SK-N-SH (cell line): ENCODE measurements around the gene PDK4. TPM values are rescaled to one million over a fixed set of nuclear protein-coding genes. Genes with fewer than 3 reads are reported as not detected.
A peak's percentile ranks its signal among the peaks of the same experiment; 100 is the strongest.

Source experiments
- CTCF ChIA-PET: fragments of 300-600, 350-600 bp; formaldehyde crosslinking; extraction: SDS; loops from one replicate; lab custom pipeline; 2021; lab: Yijun Ruan, JAX
- POLR2A ChIA-PET: fragments of 350-600 bp; sonication (Branson Sonifier 250); formaldehyde crosslinking; extraction: SDS; loops from one replicate; lab custom pipeline; 2020; ENCODE audit warnings: antibody characterized with exemption, inconsistent platforms; lab: Yijun Ruan, JAX
- DNase-seq: peaks from one replicate; pipeline ENCODE4 v3.0.0; 2012
- H2AFZ ChIP-seq: fragments of 200-600 bp; sonication (generic); 2 replicates; pipeline ENCODE4 v1.8.1; 2016; ENCODE audit warnings: antibody characterized with exemption, mild to moderate bottlenecking, low read depth
- H3F3A ChIP-seq: fragments of 200-600 bp; sonication (generic); replicated peaks from 2 replicates; pipeline ENCODE3; 2016; ENCODE audit warnings: antibody characterized with exemption, mild to moderate bottlenecking; ENCODE audit not compliant: insufficient read depth
- H3K27ac ChIP-seq, 2 experiments: fragments of 200-500 bp in 1 of 2; fragments of 200-600 bp in 1 of 2; sonication (Bioruptor generic) in 1 of 2; sonication (generic), shearing (Covaris generic) in 1 of 2; 2 replicates each; pipeline versions ENCODE4 v1.5.1 to v1.6.1; 2014 to 2016; ENCODE audit warnings: low read depth in 2 of 2, inconsistent platforms in 1 of 2, low read length in 1 of 2, mild to moderate bottlenecking in 1 of 2, mixed read lengths in 1 of 2
- H3K27me3 ChIP-seq: fragments of 200-600 bp; sonication (generic), shearing (Covaris generic); 2 replicates; pipeline ENCODE4 v1.6.1; 2016; ENCODE audit warnings: mixed run types; ENCODE audit not compliant: insufficient read depth
- H3K36me3 ChIP-seq, 2 experiments: fragments of 200-500 bp in 1 of 2; fragments of 200-600 bp in 1 of 2; sonication (Bioruptor generic) in 1 of 2; sonication (generic) in 1 of 2; replicated peaks in 1 of 2; 2 replicates each; pipeline versions ENCODE3 to v1.5.1; 2014 to 2016; ENCODE audit warnings: low read length in 1 of 2, mild to moderate bottlenecking in 1 of 2; ENCODE audit not compliant: insufficient read depth in 2 of 2, control insufficient read depth in 1 of 2
- H3K4me1 ChIP-seq, 2 experiments: fragments of 200-500 bp in 1 of 2; fragments of 200-600 bp in 1 of 2; sonication (Bioruptor generic) in 1 of 2; sonication (generic), shearing (Covaris generic) in 1 of 2; 2 replicates each; pipeline versions ENCODE4 v1.5.1 to v1.6.1; 2014 to 2016; ENCODE audit warnings: low read depth in 1 of 2, low read length in 1 of 2, mixed run types in 1 of 2; ENCODE audit not compliant: insufficient read depth in 2 of 2, control insufficient read depth in 1 of 2
- H3K4me2 ChIP-seq: fragments of 200-600 bp; sonication (generic), shearing (Covaris generic); 2 replicates; pipeline ENCODE4 v1.6.1; 2017; ENCODE audit warnings: mixed run types
- H3K4me3 ChIP-seq, 2 experiments: fragments of 200-500 bp in 1 of 2; fragments of 200-600 bp in 1 of 2; sonication (Bioruptor generic) in 1 of 2; sonication (generic), shearing (Covaris generic) in 1 of 2; 2 replicates each; pipeline versions ENCODE4 v1.5.1 to v1.8.1; 2014 to 2016; ENCODE audit warnings: low read depth in 2 of 2, inconsistent platforms in 1 of 2, low read length in 1 of 2, mild to moderate bottlenecking in 1 of 2, mixed read lengths in 1 of 2, moderate library complexity in 1 of 2
- H3K79me2 ChIP-seq: fragments of 200-600 bp; sonication (generic); 2 replicates; pipeline ENCODE4 v1.8.1; 2017; ENCODE audit warnings: mild to moderate bottlenecking; ENCODE audit not compliant: insufficient read depth
- H3K9ac ChIP-seq: fragments of 200-600 bp; sonication (generic); 2 replicates; pipeline ENCODE4 v1.6.1; 2017; ENCODE audit warnings: mixed run types
- H3K9me2 ChIP-seq: fragments of 200-600 bp; sonication (generic); 2 replicates; pipeline ENCODE4 v1.6.1; 2017; ENCODE audit warnings: mixed run types
- H3K9me3 ChIP-seq: fragments of 200-600 bp; sonication (generic); 2 replicates; pipeline ENCODE4 v1.6.1; 2017; ENCODE audit warnings: mixed run types, mild to moderate bottlenecking, moderate library complexity
- H4K20me1 ChIP-seq: fragments of 200-600 bp; sonication (generic); 2 replicates; pipeline ENCODE4 v1.6.1; 2017; ENCODE audit warnings: mild to moderate bottlenecking, mixed run types; ENCODE audit not compliant: insufficient read depth
- CHD2 ChIP-seq: fragments of 150-350 bp; IDR thresholded peaks from 2 replicates; pipeline ENCODE4 v1.6.1; 2018; ENCODE audit warnings: low read length; ENCODE audit not compliant: partially characterized antibody
- CTCF ChIP-seq: fragments of 200-600 bp; sonication (generic); IDR thresholded peaks from 2 replicates; pipeline ENCODE4 v1.6.1; 2017; ENCODE audit warnings: antibody characterized with exemption, mild to moderate bottlenecking, moderate library complexity
- ELF1 ChIP-seq: IDR thresholded peaks from 2 replicates; pipeline ENCODE4 v1.4.0; 2012
- EP300 ChIP-seq, 2 experiments: IDR thresholded peaks; 2 replicates each; pipeline versions ENCODE4 v1.4.0 to v1.6.1; 2012; ENCODE audit warnings: borderline replicate concordance in 1 of 2, low read depth in 1 of 2, low read length in 1 of 2
- FOXM1 ChIP-seq: IDR thresholded peaks from 2 replicates; pipeline ENCODE4 v1.4.0; 2012; ENCODE audit warnings: low read depth, mild to moderate bottlenecking
- GATA2 ChIP-seq: sonication (generic); formaldehyde crosslinking; IDR thresholded peaks from 2 replicates; pipeline ENCODE4 v1.5.0; 2020; ENCODE audit warnings: mild to moderate bottlenecking, missing genetic modification reagents
- JUND ChIP-seq: IDR thresholded peaks from 2 replicates; pipeline ENCODE4 v1.4.0; 2012
- MAX ChIP-seq: IDR thresholded peaks from 2 replicates; pipeline ENCODE4 v1.4.0; 2012; ENCODE audit warnings: low read depth
- MEF2A ChIP-seq: IDR thresholded peaks from 2 replicates; pipeline ENCODE4 v1.4.0; 2012; ENCODE audit warnings: low read depth, borderline replicate concordance
- NRF1 ChIP-seq: IDR thresholded peaks from 2 replicates; pipeline ENCODE4 v1.6.1; 2012; ENCODE audit warnings: low read depth, mild to moderate bottlenecking, low read length
- PBX3 ChIP-seq: IDR thresholded peaks from 2 replicates; pipeline ENCODE4; 2012
- REST ChIP-seq: IDR thresholded peaks from 2 replicates; pipeline ENCODE4 v1.6.1; 2012; ENCODE audit warnings: mild to moderate bottlenecking, low read depth, low read length, moderate library complexity
- RFX5 ChIP-seq: IDR thresholded peaks from 2 replicates; pipeline ENCODE4 v1.6.1; 2012; ENCODE audit warnings: mild to moderate bottlenecking, improper control_type of control experiment, low read length
- TAF1 ChIP-seq: IDR thresholded peaks from 2 replicates; pipeline ENCODE4 v1.6.1; 2012; ENCODE audit warnings: low read depth, mild to moderate bottlenecking, low read length, moderate library complexity, borderline replicate concordance
- TCF12 ChIP-seq: IDR thresholded peaks from 2 replicates; pipeline ENCODE4 v1.4.0; 2012
- USF1 ChIP-seq: IDR thresholded peaks from 2 replicates; pipeline ENCODE4 v1.4.0; 2012; ENCODE audit warnings: low read depth, borderline replicate concordance
- USF2 ChIP-seq: fragments of 150-350 bp; IDR thresholded peaks from 2 replicates; pipeline ENCODE4 v1.6.1; 2017; ENCODE audit warnings: antibody characterized with exemption, low read length, low read depth, borderline replicate concordance
- ZBTB33 ChIP-seq: IDR thresholded peaks from 2 replicates; pipeline ENCODE4 v1.4.0; 2012; ENCODE audit warnings: low read depth, borderline replicate concordance
- WGBS: methylation state at CpG from one replicate; pipeline ENCODE4 v1.1.6; 2017; ENCODE audit warnings: low lambda C conversion rate; 5-methylcytosine and 5-hydroxymethylcytosine counted together
- polyA plus RNA-seq, 3 experiments: library from polyadenylated mRNA; depleted of rRNA; stranded (reverse); fragments of >200 nt; gene quantifications; 2 replicates each; pipeline ENCODE4 v1.2.3, GENCODE V29; 2012

The PDK4 gene
- polyA plus RNA-seq, 1 of the 3 experiments (the other 2 are of a cell fraction): 0.13 TPM

- peak; percentile 58 for TF ChIP-seq REST
Observed at GRCh38 chr7:95608359-95609173, 12.2 kb upstream of the PDK4 start (continued).

GRCh38 chr7:95607561-95607960 lies 11.2 kb upstream of the PDK4 start:
- no peak overlapping the region for H2AFZ ChIP-seq

More at GRCh38 chr7:95607561-95607960, 11.2 kb upstream of the PDK4 start:
- CTCF ChIA-PET: interaction anchor here (0.9 kb wide), 1 partner anchor 83 kb away, joined by 4 read pairs; no protein-coding TSS in a partner anchor
- H3K4me2 ChIP-seq: no peak overlapping the region
- peaks cover 4 to 15% of the 10 kb centered on the region in 2 experiments; a peak in 2 of 4 replicates for H3K4me1 ChIP-seq
- H3K9me3 ChIP-seq: no peaks in the 10 kb centered on the region
- DNase-seq: no peak
- H4K20me1 ChIP-seq: no peaks in the 10 kb centered on the region
- H3F3A ChIP-seq: no peaks in the 10 kb centered on the region
- H3K27ac ChIP-seq: no peak overlapping the region
- no peaks in the 10 kb centered on the region for H3K27me3 ChIP-seq
- H3K36me3 ChIP-seq: no peaks in the 10 kb centered on the region
- WGBS: 85% methylated on average over 3 of the region's 3 CpGs
- TF ChIP-seq TAF1 (no peak), CTCF (no peak), ZBTB33 (no peak), FOXM1 (no peak), GATA2 (CRISPR knock-in tag) (no peak), CHD2 (no peak), TCF12 (no peak), ELF1 (no peak), MEF2A (no peak), USF2 (no peak), NRF1 (no peak), EP300 (IDR thresholded peaks at IDR 0.05; ENCODE audit: borderline replicate concordance in 1 of 2, low read depth in 1 of 2, low read length in 1 of 2) (no peak), RFX5 (no peak), PBX3 (no peak), USF1 (no peak), JUND (no peak), MAX (no peak)
- TF ChIP-seq, all 33 proteins: peak for 0
- POLR2A ChIA-PET: no interaction called here
- Histone ChIP-seq H3K4me3 (no peak overlapping the region), H3K9me2 (no peaks in the 10 kb centered on the region), H3K9ac (no peak overlapping the region), H3K79me2 (no peaks in the 10 kb centered on the region)
